Natural killer cell (primary cell): ENCODE measurements around the gene SH3PXD2A. TPM values are rescaled to one million over a fixed set of nuclear protein-coding genes. Genes with fewer than 3 reads are reported as not detected.

Experiments
- ATAC-seq, 3 donors: fragments of 150-1000 bp in 2 of 3; fragments of 200-7000 bp in 1 of 3; cut with Tn5 transposase; 1 replicate in 1 of 3; 2 replicates in 2 of 3; pipeline ENCODE4 v1.10.0; 2021; ENCODE audit warnings: mild to moderate bottlenecking in 2 of 3, moderate library complexity in 2 of 3
- DNase-seq, 2 donors: peaks; one replicate each; pipeline versions ENCODE4 v3.0.0 to v3.0.0-alpha.2; 2013 to 2021; ENCODE audit warnings: mixed read lengths in 1 of 2
- H3K27ac ChIP-seq: one replicate; pipeline ENCODE4 v1.5.1; 2013; ENCODE audit warnings: mild to moderate bottlenecking, low read length
- H3K27me3 ChIP-seq: one replicate; pipeline ENCODE4 v1.6.1; 2013; ENCODE audit warnings: low read length; ENCODE audit not compliant: control insufficient read depth, insufficient read depth
- H3K36me3 ChIP-seq: one replicate; pipeline ENCODE4 v1.6.1; 2013; ENCODE audit warnings: low read length; ENCODE audit not compliant: control insufficient read depth, insufficient read depth
- H3K4me1 ChIP-seq: one replicate; pipeline ENCODE4 v1.6.1; 2013; ENCODE audit warnings: low read length; ENCODE audit not compliant: control insufficient read depth, insufficient read depth
- H3K4me3 ChIP-seq: one replicate; pipeline ENCODE4 v1.5.1; 2013; ENCODE audit warnings: low read length
- H3K9me3 ChIP-seq: one replicate; pipeline ENCODE4 v1.6.1; 2013; ENCODE audit warnings: low read length; ENCODE audit not compliant: control insufficient read depth, insufficient read depth
- H3K27ac Mint-ChIP-seq, 2 donors: one replicate each; pipeline ENCODE4 v1.8.0; 2022; ENCODE audit warnings: mild to moderate bottlenecking in 2 of 2, mixed read lengths in 2 of 2, moderate library complexity in 1 of 2
- H3K27me3 Mint-ChIP-seq, 2 donors: one replicate each; pipeline ENCODE4 v1.8.0; 2022; ENCODE audit warnings: low read depth in 2 of 2, mixed read lengths in 2 of 2
- H3K36me3 Mint-ChIP-seq: one replicate; pipeline ENCODE4 v1.8.0; 2022; ENCODE audit warnings: mixed read lengths
- H3K4me1 Mint-ChIP-seq, 2 donors: one replicate each; pipeline ENCODE4 v1.8.0; 2022; ENCODE audit warnings: mixed read lengths in 2 of 2
- H3K4me3 Mint-ChIP-seq: one replicate; pipeline ENCODE4 v1.8.0; 2022; ENCODE audit warnings: mild to moderate bottlenecking, moderate library complexity, mixed read lengths
- H3K9me3 Mint-ChIP-seq, 2 donors: one replicate each; pipeline ENCODE4 v1.8.0; 2022; ENCODE audit warnings: mixed read lengths in 2 of 2
- CTCF ChIP-seq: fragments of 200-600 bp; IDR thresholded peaks from one replicate; pipeline ENCODE4 v1.8.0; 2022; ENCODE audit warnings: antibody characterized with exemption
- WGBS: methylation state at CpG from one replicate; pipeline ENCODE4 v1.1.7; 2013; ENCODE audit warnings: missing lambda C conversion rate; ENCODE audit not compliant: insufficient coverage; 5-methylcytosine and 5-hydroxymethylcytosine counted together
- intact Hi-C: fragments of 100-400 bp; cut with micrococcal nuclease; formaldehyde crosslinking; loops from one replicate; pipeline ENCODE4 v1.14.2; 2022
- total RNA-seq, 4 donors: library from RNA; stranded (reverse); fragments of 120-200 nt in 1 of 4; gene quantifications; one replicate each; pipeline versions ENCODE4 v1.2.3 to v1.2.4, GENCODE V29; 2013 to 2022

Gene SH3PXD2A
- total RNA-seq, 3 donors from 2014 or later (not counting 1 experiment from before 2014, with no cell fraction given) = 3.3 to 7.0 (median 4.9) TPM

- peak; percentile 62 for TF ChIP-seq CTCF
- Mint-ChIP-seq H3K9me3 (no peaks in the 10 kb centered on the region), H3K4me1 (no peaks in the 10 kb centered on the region), H3K27me3 (no peaks in the 10 kb centered on the region), H3K36me3 (no peaks in the 10 kb centered on the region), H3K4me3 (no peak overlapping the region), H3K27ac (no peak overlapping the region)
- no peak overlapping the region for H3K4me3 ChIP-seq
- no peaks in the 10 kb centered on the region for H3K36me3 ChIP-seq
- intact Hi-C loops = loop anchor here (1.0 kb wide), 1 partner anchor 81 kb away; no protein-coding TSS in a partner anchor
- no peaks in the 10 kb centered on the region for H3K9me3 ChIP-seq
- DNase-seq (peak in 1 of 2 donors; percentile 70), ATAC-seq (peak; percentile 21 to 64 (median 46))
- H3K27ac ChIP-seq = no peak overlapping the region
- 88% methylated on average over 12 of the region's 12 CpGs for WGBS
- no peaks in the 10 kb centered on the region for H3K27me3 ChIP-seq
- no peaks in the 10 kb centered on the region for H3K4me1 ChIP-seq
Observed at GRCh38 chr10:103605359-103606096, 249.8 kb downstream of the SH3PXD2A start.

- WGBS = 96% methylated on average over 23 of the region's 23 CpGs
- no peak for ATAC-seq
- Histone ChIP-seq H3K27me3 (no peaks in the 10 kb centered on the region), H3K36me3 (no peaks in the 10 kb centered on the region), H3K4me1 (no peaks in the 10 kb centered on the region), H3K27ac (no peak overlapping the region), H3K9me3 (no peaks in the 10 kb centered on the region), H3K4me3 (no peak overlapping the region)
- H3K27ac Mint-ChIP-seq = no peak overlapping the region
- intact Hi-C loops = no loop called here
- H3K36me3 Mint-ChIP-seq = no peaks in the 10 kb centered on the region
- no peaks in the 10 kb centered on the region for H3K4me1 Mint-ChIP-seq
- TF ChIP-seq CTCF = no peak
- DNase-seq = no peak
- no peaks in the 10 kb centered on the region for H3K9me3 Mint-ChIP-seq
- H3K27me3 Mint-ChIP-seq = no peaks in the 10 kb centered on the region
- H3K4me3 Mint-ChIP-seq = no peak overlapping the region
Observed at GRCh38 chr10:103603382-103603781, 252.0 kb downstream of the SH3PXD2A start.

GRCh38 chr10:103602852-103603155, 252.6 kb downstream of the SH3PXD2A start:
- H3K27ac Mint-ChIP-seq = no peak overlapping the region
- H3K4me1 ChIP-seq = no peaks in the 10 kb centered on the region
- H3K36me3 ChIP-seq = no peaks in the 10 kb centered on the region
- no peaks in the 10 kb centered on the region for H3K9me3 ChIP-seq
- intact Hi-C loops = no loop called here
- 97% methylated on average over 16 of the region's 16 CpGs for WGBS
- no peak for TF ChIP-seq CTCF
- H3K27me3 ChIP-seq = no peaks in the 10 kb centered on the region
- no peaks in the 10 kb centered on the region for H3K9me3 Mint-ChIP-seq
- no peak overlapping the region for H3K27ac ChIP-seq
- no peaks in the 10 kb centered on the region for H3K27me3 Mint-ChIP-seq
- no peaks in the 10 kb centered on the region for H3K4me1 Mint-ChIP-seq
- no peak for DNase-seq
- no peak overlapping the region for H3K4me3 ChIP-seq
- H3K36me3 Mint-ChIP-seq = no peaks in the 10 kb centered on the region
- no peak overlapping the region for H3K4me3 Mint-ChIP-seq
- ATAC-seq = no peak
